Body of pancreas (tissue), 4 donors: ENCODE data around the gene CACNA2D4. TPM values are rescaled to one million over a fixed set of nuclear protein-coding genes. Genes with fewer than 3 reads are reported as not detected.

Experiments used
- ATAC-seq: fragments of 150-250 bp; one replicate; pipeline ENCODE4 v1.9.1; 2016
- DNase-seq, 4 donors: peaks; one replicate each; pipeline ENCODE4 v3.0.0-alpha.2; 2019
- H3K27ac ChIP-seq, 4 donors: fragments of 200-600 bp; sonication (generic); 1 replicate in 3 of 4; 2 replicates in 1 of 4; pipeline versions ENCODE4 v1.5.1 to v1.6.1; 2016 to 2019; ENCODE audit warnings: mild to moderate bottlenecking in 1 of 4, mixed read lengths in 1 of 4, moderate library complexity in 1 of 4
- H3K27me3 ChIP-seq, 2 donors: fragments of 200-600 bp; sonication (generic); one replicate each; pipeline ENCODE4 v1.6.0; 2016; ENCODE audit warnings: mild to moderate bottlenecking in 1 of 2
- H3K36me3 ChIP-seq, 2 donors: fragments of 200-600 bp; sonication (generic); replicated peaks in 1 of 2; 2 replicates each; pipeline ENCODE4 v1.5.1; 2016; ENCODE audit warnings: low read depth in 2 of 2; ENCODE audit not compliant: insufficient read depth in 1 of 2
- H3K4me1 ChIP-seq: fragments of 200-600 bp; sonication (generic); one replicate; pipeline ENCODE4 v1.6.0; 2016
- H3K4me3 ChIP-seq, 2 donors: fragments of 200-600 bp; sonication (generic); 1 replicate in 1 of 2; 2 replicates in 1 of 2; pipeline ENCODE4 v1.5.1; 2016 to 2019
- H3K9me3 ChIP-seq, 3 donors: fragments of 200-600 bp; sonication (generic); 1 replicate in 2 of 3; 2 replicates in 1 of 3; pipeline ENCODE4 v1.5.1; 2016
- POLR2A ChIP-seq, 3 donors: fragments of 450-650 bp; IDR thresholded peaks; one replicate each; pipeline ENCODE4 v1.6.1; 2016; ENCODE audit warnings: antibody characterized with exemption in 3 of 3, mild to moderate bottlenecking in 2 of 3
- WGBS, 2 donors: methylation state at CpG; one replicate each; pipeline ENCODE4 v1.1.5; 2017; 5-methylcytosine and 5-hydroxymethylcytosine counted together
- intact Hi-C: fragments of 100-400 bp; cut with DNase I; formaldehyde crosslinking; loops from one replicate; pipeline ENCODE4 v1.15.1; 2023
- total RNA-seq, 2 donors: library from RNA; depleted of rRNA; stranded (reverse); fragments of >200 nt; gene quantifications; one replicate each; pipeline ENCODE4 v1.1.0, GENCODE V29; 2016
- TF ChIP-seq, protein P1 (sequence below), 7 experiments: fragments of 450-650 bp in 4 of 7; fragments of 200-600 bp in 3 of 7; sonication (generic) in 3 of 7; IDR thresholded peaks; one replicate each; pipeline ENCODE4 v1.5.1; 2016 to 2019; ENCODE audit warnings: antibody characterized with exemption in 7 of 7

CACNA2D4 gene
- total RNA-seq, 2 donors from 2014 or later, result 3.6 TPM; not detected in 1

- intact Hi-C loops, result no loop called here
- Histone ChIP-seq H3K4me1 (no peaks in the 10 kb centered on the region), H3K27ac (no peak overlapping the region), H3K27me3 (no peaks in the 10 kb centered on the region), H3K4me3 (no peak overlapping the region), H3K9me3 (no peaks in the 10 kb centered on the region), H3K36me3 (no peaks in the 10 kb centered on the region)
- TF ChIP-seq, protein P1, sequence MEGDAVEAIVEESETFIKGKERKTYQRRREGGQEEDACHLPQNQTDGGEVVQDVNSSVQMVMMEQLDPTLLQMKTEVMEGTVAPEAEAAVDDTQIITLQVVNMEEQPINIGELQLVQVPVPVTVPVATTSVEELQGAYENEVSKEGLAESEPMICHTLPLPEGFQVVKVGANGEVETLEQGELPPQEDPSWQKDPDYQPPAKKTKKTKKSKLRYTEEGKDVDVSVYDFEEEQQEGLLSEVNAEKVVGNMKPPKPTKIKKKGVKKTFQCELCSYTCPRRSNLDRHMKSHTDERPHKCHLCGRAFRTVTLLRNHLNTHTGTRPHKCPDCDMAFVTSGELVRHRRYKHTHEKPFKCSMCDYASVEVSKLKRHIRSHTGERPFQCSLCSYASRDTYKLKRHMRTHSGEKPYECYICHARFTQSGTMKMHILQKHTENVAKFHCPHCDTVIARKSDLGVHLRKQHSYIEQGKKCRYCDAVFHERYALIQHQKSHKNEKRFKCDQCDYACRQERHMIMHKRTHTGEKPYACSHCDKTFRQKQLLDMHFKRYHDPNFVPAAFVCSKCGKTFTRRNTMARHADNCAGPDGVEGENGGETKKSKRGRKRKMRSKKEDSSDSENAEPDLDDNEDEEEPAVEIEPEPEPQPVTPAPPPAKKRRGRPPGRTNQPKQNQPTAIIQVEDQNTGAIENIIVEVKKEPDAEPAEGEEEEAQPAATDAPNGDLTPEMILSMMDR (IDR thresholded peaks at IDR 0.05), result no peak
- TF ChIP-seq POLR2A (IDR thresholded peaks at IDR 0.05), result no peak
- no peak for ATAC-seq
- DNase-seq, result no peak
- 72 to 77% methylated on average over 10 of the region's 10 CpGs for WGBS, 2 donors
Measured at GRCh38 chr12:1839464-1839863, 79.0 kb downstream of the CACNA2D4 start.

GRCh38 chr12:1838994-1839365 lies 79.5 kb downstream of the CACNA2D4 start:
- no peak for DNase-seq
- no peak for ATAC-seq
- Histone ChIP-seq H3K36me3 (no peaks in the 10 kb centered on the region), H3K4me3 (no peak overlapping the region), H3K27ac (no peak overlapping the region), H3K9me3 (no peaks in the 10 kb centered on the region), H3K4me1 (no peaks in the 10 kb centered on the region), H3K27me3 (no peaks in the 10 kb centered on the region)
- intact Hi-C loops, result no loop called here
- 67 to 72% methylated on average over 13 to 15 of the region's 15 CpGs for WGBS, 2 donors
- TF ChIP-seq POLR2A (IDR thresholded peaks at IDR 0.05), result no peak
- TF ChIP-seq, protein P1 (IDR thresholded peaks at IDR 0.05), result no peak

DNA sequence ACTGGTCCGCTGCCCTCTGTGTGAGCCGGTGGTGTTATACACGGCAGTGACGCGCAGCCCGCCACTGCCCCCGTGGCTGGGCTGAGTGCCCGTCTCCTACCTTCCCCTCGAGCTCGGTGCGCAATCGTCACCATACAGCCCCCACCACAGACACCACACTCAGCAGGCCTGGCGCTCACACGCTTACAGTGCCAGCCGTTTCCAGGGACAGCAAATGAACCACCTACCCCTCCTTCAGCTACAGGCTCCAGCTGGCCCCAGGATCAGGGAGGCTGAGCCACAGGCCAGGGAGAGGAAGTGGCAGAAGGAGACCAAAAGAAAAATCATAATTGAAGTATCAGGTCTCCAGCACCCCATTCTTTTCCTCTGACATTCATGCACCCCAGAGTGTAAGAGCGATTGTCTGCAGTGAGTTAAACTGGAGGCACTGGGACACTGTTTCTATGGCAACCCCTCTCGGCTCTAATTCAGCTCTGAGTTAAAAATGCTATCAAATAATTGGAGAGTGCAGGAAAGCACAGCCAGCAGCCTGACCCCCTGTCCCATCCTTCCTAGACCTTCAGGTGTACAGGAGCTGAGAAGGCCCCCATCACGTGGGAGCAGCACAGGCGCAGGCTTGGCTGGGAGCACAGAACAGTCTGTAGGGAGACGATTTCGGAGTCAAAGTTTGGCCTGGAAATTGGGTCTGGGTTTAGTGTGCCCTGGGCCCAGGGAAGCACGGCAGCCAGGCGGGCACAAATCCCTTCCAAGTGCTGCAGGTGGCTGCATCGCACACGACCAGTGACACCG lies 80.1 kb downstream of the CACNA2D4 start:
- WGBS, 2 donors, result 72 to 79% methylated on average over 19 to 26 of the region's 26 CpGs
- intact Hi-C loops, result no loop called here
- Histone ChIP-seq H3K27me3 (no peaks in the 10 kb centered on the region), H3K4me3 (no peak overlapping the region), H3K27ac (no peak overlapping the region), H3K36me3 (no peaks in the 10 kb centered on the region), H3K4me1 (no peaks in the 10 kb centered on the region), H3K9me3 (no peaks in the 10 kb centered on the region)
- TF ChIP-seq, protein P1 (IDR thresholded peaks at IDR 0.05), result no peak
- TF ChIP-seq POLR2A (IDR thresholded peaks at IDR 0.05), result no peak
- DNase-seq (no peak), ATAC-seq (no peak)

- 84 to 85% methylated on average over 11 to 12 of the region's 12 CpGs for WGBS, 2 donors
Measured at GRCh38 chr12:1837541-1838204, 80.8 kb downstream of the CACNA2D4 start.

More at GRCh38 chr12:1837541-1838204, 80.8 kb downstream of the CACNA2D4 start:
- Histone ChIP-seq H3K27ac (no peak overlapping the region), H3K4me1 (no peaks in the 10 kb centered on the region), H3K36me3 (no peaks in the 10 kb centered on the region), H3K27me3 (no peaks in the 10 kb centered on the region), H3K9me3 (no peaks in the 10 kb centered on the region), H3K4me3 (no peak overlapping the region)
- TF ChIP-seq, protein P1 (IDR thresholded peaks at IDR 0.05), result no peak
- no peak for TF ChIP-seq POLR2A (IDR thresholded peaks at IDR 0.05)
- ATAC-seq (no peak), DNase-seq (no peak)
- intact Hi-C loops, result no loop called here
